ENCODE measurements around the gene HYAL3. TPM values are rescaled to one million over a fixed set of nuclear protein-coding genes. Genes with fewer than 3 reads are reported as not detected.

HYAL3 gene
- total RNA-seq, 4 donors from 2014 or later = 1.9 to 3.9 (median 3.3) TPM; not detected in 1

DNA sequence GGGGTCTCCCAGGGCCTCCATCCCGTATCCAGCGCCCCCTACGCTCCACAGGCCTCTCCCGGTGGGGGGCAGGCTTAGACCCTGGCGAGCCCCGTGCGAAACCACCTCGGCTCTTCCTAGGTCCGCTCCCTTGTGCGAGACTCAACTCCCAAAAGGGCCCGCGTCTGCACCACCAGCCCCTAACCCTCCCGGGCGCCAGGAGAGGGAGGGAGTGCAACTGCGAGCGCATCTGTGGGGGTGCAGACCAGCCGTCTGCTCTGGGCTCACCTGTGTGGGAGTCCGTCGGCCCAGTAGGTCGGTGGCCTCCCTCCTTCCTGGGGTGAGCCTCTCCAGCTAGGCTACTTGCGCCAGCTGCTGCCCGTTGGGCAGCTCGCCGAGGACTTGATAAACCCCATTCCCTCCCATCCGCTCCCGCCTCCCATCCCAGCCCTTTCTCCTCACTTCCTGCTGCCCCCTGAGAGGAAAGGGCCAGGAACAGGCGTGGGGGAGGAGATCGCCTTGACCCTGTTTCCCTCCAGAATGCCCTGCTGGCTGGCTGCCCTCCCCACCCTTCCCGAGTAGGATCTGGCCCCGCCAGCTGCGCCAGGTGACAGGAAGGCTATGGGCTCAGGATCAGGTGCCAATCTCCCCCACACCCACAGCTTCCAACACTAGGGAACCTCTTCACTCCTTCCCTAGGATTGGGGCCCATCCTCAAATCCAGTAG lies 23.3 kb upstream of the HYAL3 start, which contains the start of gene HYAL2:
TSS of gene HYAL2 (minus strand) at position 360 of the 706 bp plus-strand sequence. CDS start 2,256 bp downstream, outside the sequence.
- Histone ChIP-seq H3K27me3 (no peaks in the 10 kb centered on the region), H3K9me3 (no peaks in the 10 kb centered on the region), H3K27ac (peak within 1 kb of the TSS; percentile 95 to 96), H3K4me3 (peak within 1 kb of the TSS; percentile 71 to 83), H3K4me1 (peaks cover 0 to 33% of the 10 kb centered on the region in 2 donors), H3K36me3 (no peaks in the 10 kb centered on the region)
- intact Hi-C loops (cut with DNase I; ENCODE audit: low total_unique reads) = no loop called here
- TF ChIP-seq CTCF (IDR thresholded peaks at IDR 0.05) = no peak
- peak in 1 of 2 donors; percentile 6 for TF ChIP-seq POLR2A (IDR thresholded peaks at IDR 0.05)
- peak; percentile 66 to 84 for DNase-seq

GRCh38 chr3:50322115-50322385 lies 22.8 kb upstream of the HYAL3 start:
- no peak for DNase-seq
- Histone ChIP-seq H3K4me3 (peak overlapping the region; percentile 71 to 83), H3K27ac (peak overlapping the region; percentile 95 to 96), H3K36me3 (no peaks in the 10 kb centered on the region), H3K4me1 (peaks cover 0 to 33% of the 10 kb centered on the region in 2 donors), H3K27me3 (no peaks in the 10 kb centered on the region), H3K9me3 (no peaks in the 10 kb centered on the region)
- no peak for TF ChIP-seq CTCF (IDR thresholded peaks at IDR 0.05)
- TF ChIP-seq POLR2A (IDR thresholded peaks at IDR 0.05) = peak in 1 of 2 donors; percentile 29
- intact Hi-C loops (cut with DNase I; ENCODE audit: low total_unique reads) = no loop called here

GRCh38 chr3:50321336-50322114 lies 22.3 kb upstream of the HYAL3 start:
- Histone ChIP-seq H3K36me3 (no peaks in the 10 kb centered on the region), H3K4me3 (peak overlapping the region; percentile 71 to 83), H3K27me3 (no peaks in the 10 kb centered on the region), H3K27ac (peak overlapping the region; percentile 95 to 96), H3K9me3 (no peaks in the 10 kb centered on the region), H3K4me1 (peaks cover 0 to 32% of the 10 kb centered on the region in 2 donors)
- peak; percentile 23 to 72 for TF ChIP-seq POLR2A (IDR thresholded peaks at IDR 0.05)
- TF ChIP-seq CTCF (IDR thresholded peaks at IDR 0.05) = peak; percentile 28 to 58 (median 48)
- peak; percentile 88 to 90 for DNase-seq
- intact Hi-C loops (cut with DNase I; ENCODE audit: low total_unique reads) = no loop called here

DNA sequence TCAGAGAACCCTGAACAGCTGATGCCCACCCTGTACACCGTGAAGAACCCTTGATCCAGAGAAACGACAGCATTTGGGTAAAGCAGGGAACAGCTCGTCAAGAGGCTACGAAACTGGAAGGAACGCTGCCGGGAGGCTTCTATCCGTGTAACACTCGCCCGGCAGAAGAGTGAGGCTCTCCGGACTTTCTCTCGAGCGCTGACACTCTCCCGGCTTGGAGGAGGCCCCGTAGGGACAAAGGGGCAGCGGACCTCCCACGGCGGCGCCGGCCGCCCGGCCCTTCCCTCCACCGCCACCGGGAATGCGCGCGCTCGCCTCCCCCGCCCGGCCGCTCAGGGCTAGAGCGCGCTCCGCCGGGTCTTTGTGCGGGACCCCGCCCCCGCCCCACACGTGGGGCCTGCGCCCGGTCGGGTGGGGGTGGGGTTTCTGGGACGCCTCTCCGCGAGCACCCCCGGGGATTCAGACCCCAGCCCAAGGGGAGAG lies 21.7 kb upstream of the HYAL3 start:
- peaks cover 0 to 32% of the 10 kb centered on the region in 2 donors for H3K4me1 ChIP-seq
- no peaks in the 10 kb centered on the region for H3K27me3 ChIP-seq
- TF ChIP-seq POLR2A (IDR thresholded peaks at IDR 0.05) (no peak), CTCF (IDR thresholded peaks at IDR 0.05) (peak in 1 of 4 experiments; percentile 8)
- peak; percentile 74 to 83 for DNase-seq
- H3K27ac ChIP-seq = peak overlapping the region; percentile 95 to 96
- intact Hi-C loops (cut with DNase I; ENCODE audit: low total_unique reads) = no loop called here
- no peaks in the 10 kb centered on the region for H3K36me3 ChIP-seq
- no peaks in the 10 kb centered on the region for H3K9me3 ChIP-seq
- H3K4me3 ChIP-seq = peak overlapping the region; percentile 71 to 83
